GM18505 (cell line): ENCODE measurements around the gene PRPF40A.

Experiments
- ATAC-seq: cut with Tn5 transposase; IDR thresholded peaks from one replicate; pipeline ENCODE4 v1.9.1; 2021; ENCODE audit not compliant: unreplicated experiment
- POLR2A ChIP-seq: IDR thresholded peaks from 4 replicates; pipeline ENCODE4 v1.6.1; 2011; ENCODE audit warnings: borderline replicate concordance; ENCODE audit not compliant: insufficient read depth, insufficient read length; ENCODE audit errors: extremely low read depth

Gene PRPF40A

GRCh38 chr2:152655880-152656279 lies 61.4 kb downstream of the PRPF40A start:
- ATAC-seq: no peak
- TF ChIP-seq POLR2A: no peak

DNA sequence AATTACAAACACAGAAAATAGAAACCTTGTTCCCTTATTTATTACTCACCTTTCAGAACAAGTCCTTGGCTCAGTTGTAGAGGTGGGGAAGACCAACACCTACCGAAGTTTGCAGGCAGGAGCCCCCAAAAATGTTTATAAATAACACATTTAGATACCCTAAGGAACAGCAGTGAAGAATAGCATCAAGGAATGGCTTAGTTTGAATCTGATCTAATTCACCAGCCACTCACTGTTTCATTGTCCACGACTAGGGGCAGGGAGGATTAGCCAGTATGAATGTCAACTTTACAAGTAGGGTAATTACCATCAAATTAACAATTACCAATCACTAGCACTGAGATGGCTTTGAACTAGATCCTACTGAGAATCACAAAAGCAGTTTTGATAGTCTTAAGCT lies 65.4 kb downstream of the PRPF40A start:
- no peak for ATAC-seq
- no peak for TF ChIP-seq POLR2A

GRCh38 chr2:152650768-152651371 lies 66.4 kb downstream of the PRPF40A start:
- ATAC-seq: no peak
- no peak for TF ChIP-seq POLR2A

- no peak for ATAC-seq
- TF ChIP-seq POLR2A: no peak
These were observed 67.3 kb downstream of the PRPF40A start for GRCh38 chr2:152649997-152650396.

DNA sequence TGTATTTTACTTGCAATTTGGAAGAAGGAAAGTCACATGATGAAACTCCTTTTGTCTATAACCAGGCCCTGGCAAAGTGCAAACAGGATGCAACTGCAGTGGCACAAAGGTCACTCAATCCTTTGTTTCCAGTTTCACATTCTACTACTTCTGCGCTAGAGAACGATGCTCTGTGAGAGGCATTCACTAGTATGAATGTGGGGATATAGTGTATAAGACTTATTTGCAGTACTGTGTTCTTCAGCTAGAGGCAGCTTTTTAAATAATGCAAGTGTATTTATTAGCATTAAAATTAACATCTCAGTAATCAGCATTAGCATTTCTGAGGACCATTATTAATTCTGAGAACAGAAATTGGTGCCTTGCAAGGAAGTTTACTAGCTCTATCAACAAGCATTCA lies 68.9 kb downstream of the PRPF40A start:
- TF ChIP-seq POLR2A: no peak
- ATAC-seq: no peak

DNA sequence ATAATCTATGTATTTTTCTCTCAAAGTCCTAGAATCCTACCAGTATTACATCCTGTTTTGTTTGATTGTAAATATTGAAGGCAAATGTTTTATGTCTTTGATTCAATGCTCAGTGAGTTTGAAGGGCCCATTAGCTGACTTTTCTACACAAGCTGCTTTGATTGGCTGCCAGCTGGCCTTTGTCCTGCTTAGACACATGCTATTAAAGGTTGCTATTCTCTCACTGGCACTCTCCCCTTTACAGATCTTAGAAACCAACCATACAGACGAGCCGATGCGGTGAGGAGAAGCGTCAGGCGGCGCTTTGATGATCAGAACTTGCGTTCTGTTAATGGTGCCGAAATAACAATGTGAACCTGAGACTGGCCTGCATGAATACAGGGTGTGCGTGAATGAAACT lies 69.7 kb downstream of the PRPF40A start:
- no peak for TF ChIP-seq POLR2A
- ATAC-seq: no peak

- no peak for ATAC-seq
- no peak for TF ChIP-seq POLR2A
These were observed 70.5 kb downstream of the PRPF40A start for GRCh38 chr2:152646775-152647174.

- no peak for ATAC-seq
These were observed 71.0 kb downstream of the PRPF40A start for GRCh38 chr2:152646264-152646663.

GRCh38 chr2:152644189-152644873 lies 72.9 kb downstream of the PRPF40A start:
- TF ChIP-seq POLR2A: no peak
- no peak for ATAC-seq

More at GRCh38 chr2:152646264-152646663, 71.0 kb downstream of the PRPF40A start:
- no peak for TF ChIP-seq POLR2A

DNA sequence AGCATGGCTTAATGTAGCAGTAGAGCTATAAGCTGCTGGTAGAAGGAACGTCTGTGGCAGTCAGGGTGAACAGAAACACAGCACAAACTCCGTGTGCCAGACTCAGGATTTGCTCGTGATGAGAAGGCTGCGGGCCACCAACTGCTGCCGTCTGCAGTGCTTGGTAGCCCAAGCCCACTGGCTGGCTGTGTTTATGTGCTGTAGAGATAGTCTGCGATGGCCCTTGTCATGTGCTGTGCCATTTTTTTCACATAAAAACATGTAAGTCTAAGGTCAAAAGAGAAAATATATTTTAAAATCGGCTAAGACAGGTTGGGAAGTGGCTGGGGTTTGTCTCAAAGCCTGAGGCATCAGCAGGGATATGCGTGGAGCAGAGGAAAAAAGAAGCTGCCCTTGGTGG lies 78.7 kb downstream of the PRPF40A start:
- no peak for TF ChIP-seq POLR2A
- no peak for ATAC-seq

DNA sequence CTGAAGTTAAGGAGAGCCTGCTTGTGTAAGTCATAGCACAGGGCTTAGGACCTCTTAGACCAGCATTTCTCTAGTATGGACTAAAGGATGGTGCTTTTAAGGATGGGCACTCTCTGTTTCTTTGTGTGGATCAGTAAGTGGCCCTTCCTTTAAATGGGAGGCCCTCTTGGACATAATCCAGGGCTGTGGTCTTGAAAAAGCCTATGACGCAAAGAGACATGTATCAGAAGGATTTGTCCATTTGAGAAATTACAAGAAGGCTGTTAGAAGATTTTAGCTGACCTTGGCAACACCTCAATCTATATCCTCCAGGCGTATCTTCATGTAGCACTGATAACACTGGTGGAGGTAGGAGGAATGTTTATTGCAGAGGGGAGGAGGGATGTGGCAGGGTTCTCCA lies 79.2 kb downstream of the PRPF40A start:
- ATAC-seq: no peak
- TF ChIP-seq POLR2A: no peak

GRCh38 chr2:152637251-152637650 lies 80.0 kb downstream of the PRPF40A start:
- no peak for ATAC-seq
- no peak for TF ChIP-seq POLR2A

GRCh38 chr2:152635635-152636298 lies 81.5 kb downstream of the PRPF40A start:
- no peak for TF ChIP-seq POLR2A
- no peak for ATAC-seq

- TF ChIP-seq POLR2A: no peak
- ATAC-seq: no peak
These were observed 84.5 kb downstream of the PRPF40A start for GRCh38 chr2:152632736-152633135.
